K562 (cell line): ENCODE results near the gene ERG28. TPM values are rescaled to one million over a fixed set of nuclear protein-coding genes. Genes with fewer than 3 reads are reported as not detected.

ENCODE experiments used
- ETS2 ChIP-seq: IDR thresholded peaks from 2 replicates; pipeline ENCODE4 v1.6.1; 2016; ENCODE audit warnings: borderline replicate concordance, missing genetic modification characterization, mild to moderate bottlenecking, moderate library complexity, missing compliant biosample characterization; ENCODE audit not compliant: poor library complexity, severe bottlenecking
- GTF2F1 ChIP-seq: IDR thresholded peaks from 2 replicates; pipeline ENCODE4 v1.6.1; 2011; ENCODE audit warnings: low read depth, low read length, improper control_type of control experiment
- HSF4 ChIP-seq: fragments of 250-450 bp; sonication (Bioruptor Pico); IDR thresholded peaks from 2 replicates; pipeline ENCODE4 v2.1.2; 2022; ENCODE audit warnings: mild to moderate bottlenecking, moderate library complexity, borderline replicate concordance
- JUND ChIP-seq, 2 experiments: IDR thresholded peaks; 2 replicates in 1 of 2; 3 replicates in 1 of 2; pipeline ENCODE4 v1.6.1; 2011; ENCODE audit warnings: borderline replicate concordance in 2 of 2, low read depth in 2 of 2, low read length in 2 of 2, improper control_type of control experiment in 1 of 2, missing biosample characterization in 1 of 2, missing genetic modification characterization in 1 of 2, missing genetic modification reagents in 1 of 2
- LARP7 ChIP-seq: fragments of 450-650 bp; IDR thresholded peaks from 2 replicates; pipeline ENCODE4 v1.6.1; 2016
- MAFG ChIP-seq: fragments of 450-650 bp; conservative IDR thresholded peaks from 2 replicates; pipeline ENCODE4 v1.6.1; 2016; ENCODE audit warnings: missing genetic modification characterization, missing compliant biosample characterization
- MTA3 ChIP-seq: fragments of 450-650 bp; formaldehyde crosslinking; IDR thresholded peaks from 2 replicates; pipeline ENCODE4 v1.6.1; 2017; ENCODE audit warnings: mild to moderate bottlenecking, borderline replicate concordance
- NFYB ChIP-seq: IDR thresholded peaks from 2 replicates; pipeline ENCODE4 v1.6.1; 2011; ENCODE audit warnings: mild to moderate bottlenecking, moderate library complexity; ENCODE audit not compliant: insufficient read length; ENCODE audit errors: extremely low read depth
- RBM15 ChIP-seq: fragments of 200-400 bp; formaldehyde crosslinking; IDR thresholded peaks from 2 replicates; pipeline ENCODE4 v1.6.1; 2018; ENCODE audit warnings: mild to moderate bottlenecking, low read length, moderate library complexity; ENCODE audit not compliant: insufficient read depth
- SRSF7 ChIP-seq: fragments of 200-400 bp; formaldehyde crosslinking; optimal IDR thresholded peaks from 2 replicates; pipeline ENCODE3; 2017; ENCODE audit warnings: mild to moderate bottlenecking, low read depth, low read length
- XRCC4 ChIP-seq: IDR thresholded peaks from one replicate; pipeline ENCODE4 v1.6.1; 2011; ENCODE audit not compliant: insufficient read depth, insufficient read length; ENCODE audit errors: extremely low read depth
- ZBTB5 ChIP-seq: fragments of 450-650 bp; IDR thresholded peaks from 2 replicates; pipeline ENCODE4 v1.6.1; 2017; ENCODE audit warnings: antibody characterized with exemption
- ZNF507 ChIP-seq: conservative IDR thresholded peaks from 2 replicates; pipeline ENCODE4 v1.6.1; 2017; ENCODE audit warnings: missing genetic modification characterization, missing compliant biosample characterization
- ZNF668 ChIP-seq: fragments of 250-450 bp; sonication (Bioruptor Pico); IDR thresholded peaks from 2 replicates; pipeline ENCODE4 v1.8.0; 2022; ENCODE audit warnings: mild to moderate bottlenecking, inconsistent platforms
- ZNF699 ChIP-seq: fragments of 250-450 bp; sonication (Bioruptor Pico); IDR thresholded peaks from 2 replicates; pipeline ENCODE4 v1.8.0; 2021; ENCODE audit warnings: mild to moderate bottlenecking, moderate library complexity; ENCODE audit not compliant: insufficient replicate concordance
- ZNF76 ChIP-seq: fragments of 250-450 bp; sonication (Bioruptor Pico); IDR thresholded peaks from 2 replicates; pipeline ENCODE4 v1.4.0; 2020; ENCODE audit warnings: mild to moderate bottlenecking, moderate library complexity, borderline replicate concordance
- polyA plus RNA-seq, 8 experiments: library from polyadenylated mRNA; depleted of rRNA in 4 of 8; stranded (reverse) in 5 of 8; unstranded in 3 of 8; fragments of >200 nt; fragmentation: Nextera tagmentation in 2 of 8; fragmentation: Illumina TruSeq in 1 of 8; extraction: Ambion mirVana in 2 of 8; extraction: Trizol in 1 of 8; gene quantifications; 2 replicates each; pipeline versions ENCODE4 v1.2.1 to v1.2.3, GENCODE V29; 2011 to 2014; ENCODE audit warnings: inconsistent platforms in 1 of 8, missing spikeins in 1 of 8
- total RNA-seq, 7 experiments: library from RNA; depleted of rRNA in 6 of 7; stranded (reverse); fragments of >200 nt in 6 of 7; fragmentation: Illumina TruSeq in 2 of 7; extraction: Trizol in 2 of 7; gene quantifications; 2 replicates each; pipeline versions ENCODE4 v1.2.1 to v1.2.3, GENCODE V29; 2011 to 2021; ENCODE audit warnings: low replicate concordance in 1 of 7
- TF ChIP-seq, protein P1 (sequence below): fragments of 250-450 bp; sonication (Bioruptor Pico); IDR thresholded peaks from 2 replicates; pipeline ENCODE4 v1.8.0; 2021; ENCODE audit warnings: moderate library complexity, mild to moderate bottlenecking, inconsistent platforms
- TF ChIP-seq, protein P2 (sequence below): sonication (generic); formaldehyde crosslinking; IDR thresholded peaks from 2 replicates; pipeline ENCODE4 v1.8.0; 2022; ENCODE audit warnings: mild to moderate bottlenecking, missing genetic modification reagents
- TF ChIP-seq, protein P3 (sequence below): fragments of 450-650 bp; formaldehyde crosslinking; conservative IDR thresholded peaks from 2 replicates; pipeline ENCODE4 v1.4.0; 2022; ENCODE audit warnings: mild to moderate bottlenecking, missing genetic modification characterization

The ERG28 gene
- total and polyA plus RNA-seq, 9 of the 15 experiments (the other 6 are each of a cell fraction or from before 2014, with no cell fraction given): 3.1 to 34.2 (median 14.2) TPM

DNA sequence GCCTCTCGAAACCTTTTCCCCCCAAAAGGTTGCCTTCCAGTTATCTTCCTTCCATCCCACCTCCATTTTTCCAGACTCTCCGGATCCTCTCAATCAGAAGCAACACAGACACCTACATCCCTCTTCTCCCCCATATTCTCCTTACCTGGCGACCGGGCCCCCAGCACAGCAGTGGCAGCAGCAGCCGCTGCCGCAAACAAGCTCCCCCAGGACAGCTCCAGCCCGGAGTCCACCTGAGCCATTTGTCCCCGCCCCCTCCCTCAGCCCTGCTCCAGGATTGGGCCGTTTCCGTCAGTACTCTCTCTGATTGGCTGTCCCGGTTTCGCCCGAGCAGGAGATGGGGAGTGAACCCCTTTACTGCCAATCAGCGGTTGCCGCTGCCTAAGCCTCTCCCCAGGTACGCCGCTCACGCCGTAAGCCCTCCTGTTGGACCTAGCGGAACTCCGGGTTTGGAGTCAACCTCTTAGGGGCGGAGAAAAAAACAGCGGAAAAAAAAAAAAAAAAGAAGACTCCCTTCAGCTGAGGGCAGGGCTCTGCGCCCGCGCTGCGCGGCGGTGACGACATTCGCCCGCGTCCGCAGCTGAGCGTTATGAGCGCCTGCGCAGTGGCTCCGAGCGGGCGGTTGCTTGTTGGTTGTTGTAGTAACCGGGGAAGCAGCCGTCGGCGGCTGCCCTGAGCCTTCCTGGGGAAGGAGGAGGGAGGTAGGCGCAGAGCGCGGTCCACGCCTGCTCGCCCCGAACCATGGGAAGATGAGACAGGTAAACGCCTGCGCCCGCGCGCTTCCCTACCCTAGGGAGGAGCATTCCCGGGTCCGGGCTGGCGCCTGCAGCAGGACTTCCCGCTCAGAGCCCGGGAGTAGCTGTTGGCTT, at the start of gene ERG28, which contains the start of gene TTLL5 (continued):
- peak; percentile 35; the same call in 1 of the 2 replicates for TF ChIP-seq JUND (IDR thresholded peaks at IDR 0.05; ENCODE audit: borderline replicate concordance, low read depth, low read length)
- TF ChIP-seq JUND (tag; IDR thresholded peaks at IDR 0.05; ENCODE audit: borderline replicate concordance, low read depth, low read length): no peak
- no peak for TF ChIP-seq ZNF76 (CRISPR knock-in tag)
- no peak for TF ChIP-seq HSF4 (CRISPR knock-in tag)
- no peak for TF ChIP-seq ZBTB5
- no peak for TF ChIP-seq MAFG (tag)
- TF ChIP-seq ZNF507 (tag): no peak
- TF ChIP-seq, protein P1, sequence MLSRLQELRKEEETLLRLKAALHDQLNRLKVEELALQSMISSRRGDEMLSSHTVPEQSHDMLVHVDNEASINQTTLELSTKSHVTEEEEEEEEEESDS (CRISPR knock-in tag): no peak
- TF ChIP-seq XRCC4: no peak
- TF ChIP-seq ETS2 (tag): no peak
- TF ChIP-seq, protein P2, sequence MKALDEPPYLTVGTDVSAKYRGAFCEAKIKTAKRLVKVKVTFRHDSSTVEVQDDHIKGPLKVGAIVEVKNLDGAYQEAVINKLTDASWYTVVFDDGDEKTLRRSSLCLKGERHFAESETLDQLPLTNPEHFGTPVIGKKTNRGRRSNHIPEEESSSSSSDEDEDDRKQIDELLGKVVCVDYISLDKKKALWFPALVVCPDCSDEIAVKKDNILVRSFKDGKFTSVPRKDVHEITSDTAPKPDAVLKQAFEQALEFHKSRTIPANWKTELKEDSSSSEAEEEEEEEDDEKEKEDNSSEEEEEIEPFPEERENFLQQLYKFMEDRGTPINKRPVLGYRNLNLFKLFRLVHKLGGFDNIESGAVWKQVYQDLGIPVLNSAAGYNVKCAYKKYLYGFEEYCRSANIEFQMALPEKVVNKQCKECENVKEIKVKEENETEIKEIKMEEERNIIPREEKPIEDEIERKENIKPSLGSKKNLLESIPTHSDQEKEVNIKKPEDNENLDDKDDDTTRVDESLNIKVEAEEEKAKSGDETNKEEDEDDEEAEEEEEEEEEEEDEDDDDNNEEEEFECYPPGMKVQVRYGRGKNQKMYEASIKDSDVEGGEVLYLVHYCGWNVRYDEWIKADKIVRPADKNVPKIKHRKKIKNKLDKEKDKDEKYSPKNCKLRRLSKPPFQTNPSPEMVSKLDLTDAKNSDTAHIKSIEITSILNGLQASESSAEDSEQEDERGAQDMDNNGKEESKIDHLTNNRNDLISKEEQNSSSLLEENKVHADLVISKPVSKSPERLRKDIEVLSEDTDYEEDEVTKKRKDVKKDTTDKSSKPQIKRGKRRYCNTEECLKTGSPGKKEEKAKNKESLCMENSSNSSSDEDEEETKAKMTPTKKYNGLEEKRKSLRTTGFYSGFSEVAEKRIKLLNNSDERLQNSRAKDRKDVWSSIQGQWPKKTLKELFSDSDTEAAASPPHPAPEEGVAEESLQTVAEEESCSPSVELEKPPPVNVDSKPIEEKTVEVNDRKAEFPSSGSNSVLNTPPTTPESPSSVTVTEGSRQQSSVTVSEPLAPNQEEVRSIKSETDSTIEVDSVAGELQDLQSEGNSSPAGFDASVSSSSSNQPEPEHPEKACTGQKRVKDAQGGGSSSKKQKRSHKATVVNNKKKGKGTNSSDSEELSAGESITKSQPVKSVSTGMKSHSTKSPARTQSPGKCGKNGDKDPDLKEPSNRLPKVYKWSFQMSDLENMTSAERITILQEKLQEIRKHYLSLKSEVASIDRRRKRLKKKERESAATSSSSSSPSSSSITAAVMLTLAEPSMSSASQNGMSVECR (CRISPR knock-in tag): peak; percentile 80
- no peak for TF ChIP-seq ZNF668 (CRISPR knock-in tag)
- peak; percentile 22; the same call in 1 of the 2 replicates for TF ChIP-seq MTA3
- TF ChIP-seq RBM15: no peak
- peak; percentile 88 for TF ChIP-seq NFYB
- TF ChIP-seq SRSF7: no peak
- TF ChIP-seq, protein P3, sequence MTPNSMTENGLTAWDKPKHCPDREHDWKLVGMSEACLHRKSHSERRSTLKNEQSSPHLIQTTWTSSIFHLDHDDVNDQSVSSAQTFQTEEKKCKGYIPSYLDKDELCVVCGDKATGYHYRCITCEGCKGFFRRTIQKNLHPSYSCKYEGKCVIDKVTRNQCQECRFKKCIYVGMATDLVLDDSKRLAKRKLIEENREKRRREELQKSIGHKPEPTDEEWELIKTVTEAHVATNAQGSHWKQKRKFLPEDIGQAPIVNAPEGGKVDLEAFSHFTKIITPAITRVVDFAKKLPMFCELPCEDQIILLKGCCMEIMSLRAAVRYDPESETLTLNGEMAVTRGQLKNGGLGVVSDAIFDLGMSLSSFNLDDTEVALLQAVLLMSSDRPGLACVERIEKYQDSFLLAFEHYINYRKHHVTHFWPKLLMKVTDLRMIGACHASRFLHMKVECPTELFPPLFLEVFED: no peak
- 0 out of 2 replicates have a peak, but pooled peaks have one; percentile 18 for TF ChIP-seq LARP7
- TF ChIP-seq ZNF699 (CRISPR knock-in tag): no peak
- no peak for TF ChIP-seq GTF2F1
